CD4-positive, alpha-beta T cell treated with Interleukin-12 subunit alpha and Interleukin-12 subunit beta, for 1 hour (primary cell): ENCODE results near the gene KRT7.
"Not testable (repeated sequence)": the region's sequence is repeated elsewhere in the genome, so short reads cannot be mapped to it uniquely, and the experiment has no call there.

Experiments used
- DNase-seq: peaks from one replicate; pipeline ENCODE4 v3.0.0-alpha.2; 2020

KRT7 gene

GRCh38 chr12:52245962-52246569 is 13.0 kb downstream of the KRT7 start:
- DNase-seq = no peak

GRCh38 chr12:52246720-52247621 is 13.9 kb downstream of the KRT7 start:
- DNase-seq = no peak

GRCh38 chr12:52247622-52248540 is 14.8 kb downstream of the KRT7 start:
- no peak for DNase-seq

GRCh38 chr12:52248541-52249461 is 15.8 kb downstream of the KRT7 start:
- DNase-seq = no peak

- no peak for DNase-seq
Measured at GRCh38 chr12:52249511-52250047, 16.5 kb downstream of the KRT7 start.

- DNase-seq = no peak
Measured at GRCh38 chr12:52250048-52250990, 17.3 kb downstream of the KRT7 start.

GRCh38 chr12:52251367-52252051 is 18.5 kb downstream of the KRT7 start:
- no peak for DNase-seq

- not testable (repeated sequence) for DNase-seq
Measured at GRCh38 chr12:52252175-52252615, 19.2 kb downstream of the KRT7 start.

GRCh38 chr12:52252728-52253343 is 19.8 kb downstream of the KRT7 start:
- no peak for DNase-seq

- no peak for DNase-seq
Measured at GRCh38 chr12:52253391-52254179, 20.5 kb downstream of the KRT7 start.

GRCh38 chr12:52254180-52254964 is 21.3 kb downstream of the KRT7 start:
- no peak for DNase-seq

- DNase-seq = no peak
Measured at GRCh38 chr12:52254965-52255751, 22.1 kb downstream of the KRT7 start.

- DNase-seq = no peak
Measured at GRCh38 chr12:52255926-52256583, 23.0 kb downstream of the KRT7 start.

- no peak for DNase-seq
Measured at GRCh38 chr12:52256584-52256935, 23.5 kb downstream of the KRT7 start.

GRCh38 chr12:52257074-52257551 is 24.1 kb downstream of the KRT7 start:
- DNase-seq = no peak

- DNase-seq = not testable (repeated sequence)
Measured at GRCh38 chr12:52257922-52258321, 24.9 kb downstream of the KRT7 start.
